ENCODE measurements around the gene SOCS1. TPM values are rescaled to one million over a fixed set of nuclear protein-coding genes. Genes with fewer than 3 reads are reported as not detected.
A peak's percentile ranks its signal among the peaks of the same experiment; 100 is the strongest.

The SOCS1 gene
- total and polyA plus RNA-seq, 2 donors (not counting 1 experiment from before 2014, with no cell fraction given), result 29.7 to 107 TPM

GRCh38 chr16:11278681-11279628 is 23.0 kb upstream of the SOCS1 start:
- no peak overlapping the region for H3K4me3 ChIP-seq (ENCODE audit: control extremely low read depth in 1 of 5, extremely low read depth in 1 of 5, insufficient read depth in 1 of 5, low read depth in 2 of 5, low read length in 4 of 5)
- H3K79me2 ChIP-seq (ENCODE audit: control insufficient read depth, insufficient read depth, low read length), result no peaks in the 10 kb centered on the region
- ChIA-PET POLR2A (interaction anchor here (0.7 to 1.0 kb wide), 3 partner anchors 19 to 53 kb away, joined by 3 to 4 read pairs (median 3); no protein-coding TSS in a partner anchor), CTCF (interaction anchor here (0.6 to 1.4 kb wide), 6 partner anchors 13 to 32 kb away, joined by 3 read pairs; partner anchors contain the start of gene SOCS1)
- Mint-ChIP-seq H3K9me3 (ENCODE audit: insufficient read depth) (no peaks in the 10 kb centered on the region), H3K27me3 (no peaks in the 10 kb centered on the region), H3K4me1 (peaks cover 16% of the 10 kb centered on the region), H3K27ac (peak overlapping the region; percentile 76), H3K4me3 (peak overlapping the region; percentile 10)
- H2AFZ ChIP-seq (ENCODE audit: insufficient read depth, low read depth, low read length, poor library complexity, severe bottlenecking), result no peak overlapping the region
- H3K36me3 ChIP-seq (replicated peaks in 1 of 2; ENCODE audit: control extremely low read depth in 1 of 2, control insufficient read depth in 1 of 2, extremely low read depth in 1 of 2, insufficient read depth in 2 of 2, low read length in 1 of 2), result no peaks in the 10 kb centered on the region
- H3K9me3 ChIP-seq (ENCODE audit: control extremely low read depth in 1 of 3, control insufficient read depth in 2 of 3, insufficient read depth in 1 of 3, low read length in 2 of 3), result peaks cover 0 to 3% (median 0%) of the 10 kb centered on the region in 3 donors
- TF ChIP-seq CTCF (IDR thresholded peaks at IDR 0.05) (no peak), EZH2 (IDR thresholded peaks at IDR 0.05; ENCODE audit: borderline replicate concordance, insufficient read depth, low read depth, low read length, poor library complexity, severe bottlenecking) (no peak)
- H3K4me1 ChIP-seq (ENCODE audit: control insufficient read depth in 2 of 2, insufficient read depth in 2 of 2, low read length in 2 of 2), result peaks cover 13 to 15% of the 10 kb centered on the region in 2 donors
- no peak overlapping the region for H3K9ac ChIP-seq (ENCODE audit: low read length)
- H4K20me1 ChIP-seq (ENCODE audit: control insufficient read depth, insufficient read depth, low read length, poor library complexity, severe bottlenecking), result no peaks in the 10 kb centered on the region
- no peaks in the 10 kb centered on the region for H3K27me3 ChIP-seq (replicated peaks in 1 of 4; ENCODE audit: control extremely low read depth in 1 of 4, control insufficient read depth in 3 of 4, insufficient read depth in 4 of 4, low read length in 3 of 4)
- 72% methylated on average over 6 of the region's 7 CpGs for WGBS (ENCODE audit: insufficient coverage)
- DNase-seq (peak; percentile 50), ATAC-seq (ENCODE audit: low read depth) (peak; percentile 87)
- H3K4me2 ChIP-seq (replicated peaks; ENCODE audit: low read depth, low read length, poor library complexity, severe bottlenecking), result peak overlapping the region; percentile 34
- intact Hi-C loops (cut with micrococcal nuclease), result loop anchor here (2.0 kb wide), 1 partner anchor 18 kb away; no protein-coding TSS in a partner anchor
- peak overlapping the region in 1 of 2 donors; percentile 40 for H3K27ac ChIP-seq (ENCODE audit: low read length in 2 of 2)

Data from B cell (primary cell).